ENCODE results near the gene FAM24A. TPM values are rescaled to one million over a fixed set of nuclear protein-coding genes. Genes with fewer than 3 reads are reported as not detected.
"Not testable (repeated sequence)": the region's sequence is repeated elsewhere in the genome, so short reads cannot be mapped to it uniquely, and the experiment has no call there.

Gene FAM24A
- polyA plus RNA-seq, 1 experiment: not detected

- DNase-seq (ENCODE audit: low read depth): no peak
- Histone ChIP-seq H3K27me3 (ENCODE audit: control insufficient read depth, insufficient read depth, low read length) (no peaks in the 10 kb centered on the region), H3K4me3 (ENCODE audit: low read depth, low read length) (no peak overlapping the region), H3K36me3 (ENCODE audit: control insufficient read depth, insufficient read depth, low read length) (no peaks in the 10 kb centered on the region)
- TF ChIP-seq CTCF (IDR thresholded peaks at IDR 0.05; ENCODE audit: insufficient read depth, low read depth, low read length): no peak
- CTCF ChIA-PET: no interaction called here
- POLR2A ChIA-PET: no interaction called here
These were observed 16.0 kb upstream of the FAM24A start for GRCh38 chr10:122894261-122894944.

- H3K36me3 ChIP-seq (ENCODE audit: control insufficient read depth, insufficient read depth, low read length); H3K27me3 ChIP-seq (ENCODE audit: control insufficient read depth, insufficient read depth, low read length); POLR2A ChIA-PET; H3K4me3 ChIP-seq (ENCODE audit: low read depth, low read length); DNase-seq (ENCODE audit: low read depth); CTCF ChIA-PET: not testable (repeated sequence)
These were observed 6.5 kb upstream of the FAM24A start for GRCh38 chr10:122903861-122904260.

GRCh38 chr10:122911889-122912484 is 1.6 kb downstream of the FAM24A start:
- no peaks in the 10 kb centered on the region for H3K36me3 ChIP-seq (ENCODE audit: control insufficient read depth, insufficient read depth, low read length)
- ChIA-PET CTCF (no interaction called here), POLR2A (no interaction called here)
- no peaks in the 10 kb centered on the region for H3K27me3 ChIP-seq (ENCODE audit: control insufficient read depth, insufficient read depth, low read length)
- DNase-seq (ENCODE audit: low read depth): no peak
- no peak for TF ChIP-seq CTCF (IDR thresholded peaks at IDR 0.05; ENCODE audit: insufficient read depth, low read depth, low read length)
- no peak overlapping the region for H3K4me3 ChIP-seq (ENCODE audit: low read depth, low read length)

GRCh38 chr10:122915700-122916099 is 5.3 kb downstream of the FAM24A start:
- H3K36me3 ChIP-seq (ENCODE audit: control insufficient read depth, insufficient read depth, low read length): no peaks in the 10 kb centered on the region
- POLR2A ChIA-PET: no interaction called here
- no peak overlapping the region for H3K4me3 ChIP-seq (ENCODE audit: low read depth, low read length)
- no peak for TF ChIP-seq CTCF (IDR thresholded peaks at IDR 0.05; ENCODE audit: insufficient read depth, low read depth, low read length)
- H3K27me3 ChIP-seq (ENCODE audit: control insufficient read depth, insufficient read depth, low read length): no peaks in the 10 kb centered on the region
- DNase-seq (ENCODE audit: low read depth): no peak
- CTCF ChIA-PET: no interaction called here

- TF ChIP-seq CTCF (IDR thresholded peaks at IDR 0.05; ENCODE audit: insufficient read depth, low read depth, low read length): no peak
- no peak overlapping the region for H3K4me3 ChIP-seq (ENCODE audit: low read depth, low read length)
- ChIA-PET POLR2A (no interaction called here), CTCF (no interaction called here)
- no peaks in the 10 kb centered on the region for H3K27me3 ChIP-seq (ENCODE audit: control insufficient read depth, insufficient read depth, low read length)
- peaks cover 2% of the 10 kb centered on the region; the same call in 1 of the 2 replicates for H3K36me3 ChIP-seq (ENCODE audit: control insufficient read depth, insufficient read depth, low read length)
- DNase-seq (ENCODE audit: low read depth): no peak
These were observed 19.7 kb downstream of the FAM24A start for GRCh38 chr10:122930140-122930539.
